Neuron (in vitro differentiated cells): Measurements from ENCODE around the gene CACNB2.

ENCODE experiments used
- H2AFZ ChIP-seq: one replicate; pipeline ENCODE4 v1.6.1; 2013; ENCODE audit warnings: low read depth, mild to moderate bottlenecking, inconsistent platforms, low read length, moderate library complexity
- H3K27me3 ChIP-seq: one replicate; pipeline ENCODE4 v1.6.1; 2013; ENCODE audit warnings: low read length; ENCODE audit not compliant: insufficient read depth
- H3K36me3 ChIP-seq: one replicate; pipeline ENCODE4 v1.6.1; 2013; ENCODE audit warnings: low read length; ENCODE audit not compliant: insufficient read depth
- H3K4me1 ChIP-seq: one replicate; pipeline ENCODE4 v1.6.1; 2013; ENCODE audit warnings: low read length; ENCODE audit not compliant: insufficient read depth
- H3K4me3 ChIP-seq: 2 replicates; pipeline ENCODE4 v1.5.1; 2013; ENCODE audit warnings: mild to moderate bottlenecking, low read length, moderate library complexity
- H3K9me3 ChIP-seq: one replicate; pipeline ENCODE4 v1.6.1; 2013; ENCODE audit warnings: low read length

Gene CACNB2

GRCh38 chr10:18332048-18332447 is 191.8 kb downstream of the CACNB2 start:
- no peaks in the 10 kb centered on the region for H3K27me3 ChIP-seq
- no peak overlapping the region for H3K4me3 ChIP-seq
- H3K9me3 ChIP-seq: no peaks in the 10 kb centered on the region
- H3K4me1 ChIP-seq: peaks cover 16% of the 10 kb centered on the region
- H2AFZ ChIP-seq: no peak overlapping the region
- no peaks in the 10 kb centered on the region for H3K36me3 ChIP-seq

- no peaks in the 10 kb centered on the region for H3K9me3 ChIP-seq
Measured at GRCh38 chr10:18332484-18332883, 192.3 kb downstream of the CACNB2 start.

GRCh38 chr10:18333621-18334020 is 193.4 kb downstream of the CACNB2 start:
- no peaks in the 10 kb centered on the region for H3K9me3 ChIP-seq
- no peak overlapping the region for H2AFZ ChIP-seq
- no peaks in the 10 kb centered on the region for H3K27me3 ChIP-seq
- H3K4me1 ChIP-seq: peaks cover 16% of the 10 kb centered on the region
- H3K36me3 ChIP-seq: no peaks in the 10 kb centered on the region
- H3K4me3 ChIP-seq: no peak overlapping the region

More at GRCh38 chr10:18332484-18332883, 192.3 kb downstream of the CACNB2 start:
- peaks cover 16% of the 10 kb centered on the region for H3K4me1 ChIP-seq
- no peak overlapping the region for H2AFZ ChIP-seq
- H3K36me3 ChIP-seq: no peaks in the 10 kb centered on the region
- H3K27me3 ChIP-seq: no peaks in the 10 kb centered on the region
- no peak overlapping the region for H3K4me3 ChIP-seq

GRCh38 chr10:18334116-18334867 is 194.1 kb downstream of the CACNB2 start:
- no peak overlapping the region for H3K4me3 ChIP-seq

DNA sequence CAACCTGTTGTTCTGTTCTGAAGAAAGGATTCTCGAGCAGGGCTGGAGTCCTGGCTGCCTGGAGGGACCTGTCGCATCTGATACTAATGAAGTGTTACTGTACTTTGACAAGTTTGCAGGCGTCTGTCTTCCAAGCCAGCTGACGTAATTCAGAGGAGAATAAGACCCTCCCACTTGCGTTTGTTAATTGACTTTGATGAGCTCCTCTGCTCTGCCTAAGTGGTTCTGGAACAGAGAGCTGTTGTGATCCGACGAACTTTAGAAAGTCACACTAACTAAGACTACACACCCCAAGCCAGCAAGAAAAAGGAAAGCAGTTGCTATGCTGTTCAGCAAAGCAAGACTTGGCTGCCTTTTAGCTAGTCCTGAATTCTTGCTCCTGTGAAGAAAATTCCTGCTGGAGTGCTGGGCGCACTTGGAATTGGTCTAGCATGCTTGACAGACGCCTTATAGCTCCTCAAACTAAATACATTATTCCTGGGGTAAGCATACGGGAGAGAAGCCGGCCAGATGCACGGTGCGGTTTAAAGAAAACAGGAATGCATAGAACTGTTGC is 200.3 kb downstream of the CACNB2 start:
- Histone ChIP-seq H3K36me3 (no peaks in the 10 kb centered on the region), H3K4me3 (no peak overlapping the region), H3K4me1 (no peaks in the 10 kb centered on the region), H3K9me3 (no peaks in the 10 kb centered on the region), H2AFZ (no peak overlapping the region), H3K27me3 (no peaks in the 10 kb centered on the region)

More at GRCh38 chr10:18334116-18334867, 194.1 kb downstream of the CACNB2 start:
- Histone ChIP-seq H3K36me3 (no peaks in the 10 kb centered on the region), H2AFZ (no peak overlapping the region), H3K4me1 (peaks cover 16% of the 10 kb centered on the region), H3K9me3 (no peaks in the 10 kb centered on the region), H3K27me3 (no peaks in the 10 kb centered on the region)

DNA sequence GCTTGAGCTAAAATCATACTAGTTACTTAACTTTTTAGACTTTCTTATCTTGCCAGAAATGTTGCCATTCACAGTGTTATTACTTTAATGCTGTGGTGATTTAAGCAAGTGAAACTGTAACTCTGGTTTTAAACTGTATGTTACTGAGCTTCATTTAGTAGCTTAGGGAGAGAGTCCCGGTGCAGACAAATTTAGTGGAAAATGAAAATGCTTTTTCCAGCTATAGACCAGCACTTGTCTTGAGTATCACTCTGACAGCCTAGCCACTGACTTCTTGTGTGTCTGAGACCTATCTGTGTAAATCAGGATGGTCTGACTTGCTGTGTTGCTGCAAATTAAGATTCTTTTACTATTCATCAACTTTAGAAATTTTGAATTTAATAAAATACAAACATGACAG is 200.8 kb downstream of the CACNB2 start:
- Histone ChIP-seq H3K36me3 (no peaks in the 10 kb centered on the region), H3K9me3 (no peaks in the 10 kb centered on the region), H3K4me3 (no peak overlapping the region), H3K27me3 (no peaks in the 10 kb centered on the region), H3K4me1 (no peaks in the 10 kb centered on the region), H2AFZ (no peak overlapping the region)

GRCh38 chr10:18343573-18343972 is 203.3 kb downstream of the CACNB2 start:
- Histone ChIP-seq H3K27me3 (no peaks in the 10 kb centered on the region), H3K9me3 (no peaks in the 10 kb centered on the region), H3K4me3 (no peak overlapping the region), H3K4me1 (no peaks in the 10 kb centered on the region), H3K36me3 (no peaks in the 10 kb centered on the region), H2AFZ (no peak overlapping the region)

- Histone ChIP-seq H3K27me3 (no peaks in the 10 kb centered on the region), H3K36me3 (no peaks in the 10 kb centered on the region), H2AFZ (no peak overlapping the region), H3K4me1 (no peaks in the 10 kb centered on the region), H3K9me3 (no peaks in the 10 kb centered on the region), H3K4me3 (no peak overlapping the region)
Measured at GRCh38 chr10:18345308-18345707, 205.1 kb downstream of the CACNB2 start.

DNA sequence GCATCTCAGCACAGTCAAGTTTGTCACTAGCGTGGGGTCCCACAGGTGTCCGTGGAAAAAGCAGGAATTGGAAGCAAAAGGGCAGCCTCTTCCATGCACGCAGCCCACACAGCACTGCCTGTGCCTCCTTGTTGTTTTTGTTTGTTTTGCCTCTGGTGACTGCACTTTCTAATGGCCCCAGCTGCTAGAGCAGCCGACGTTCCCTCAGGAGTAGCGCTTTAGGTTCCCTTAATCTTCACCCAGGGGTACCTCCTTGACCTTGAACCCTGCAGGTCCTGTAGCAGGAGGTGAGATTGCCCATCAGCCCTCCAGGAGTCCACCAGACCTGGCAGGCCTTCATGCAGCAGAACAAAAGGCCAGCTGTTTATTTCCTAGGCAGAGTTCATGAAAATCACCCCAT is 210.1 kb downstream of the CACNB2 start:
- Histone ChIP-seq H3K4me3 (no peak overlapping the region), H3K36me3 (no peaks in the 10 kb centered on the region), H2AFZ (no peak overlapping the region), H3K9me3 (no peaks in the 10 kb centered on the region), H3K4me1 (no peaks in the 10 kb centered on the region), H3K27me3 (no peaks in the 10 kb centered on the region)

- Histone ChIP-seq H3K9me3 (no peaks in the 10 kb centered on the region), H2AFZ (no peak overlapping the region), H3K27me3 (no peaks in the 10 kb centered on the region), H3K36me3 (no peaks in the 10 kb centered on the region), H3K4me1 (no peaks in the 10 kb centered on the region), H3K4me3 (no peak overlapping the region)
Measured at GRCh38 chr10:18351421-18351820, 211.2 kb downstream of the CACNB2 start.

DNA sequence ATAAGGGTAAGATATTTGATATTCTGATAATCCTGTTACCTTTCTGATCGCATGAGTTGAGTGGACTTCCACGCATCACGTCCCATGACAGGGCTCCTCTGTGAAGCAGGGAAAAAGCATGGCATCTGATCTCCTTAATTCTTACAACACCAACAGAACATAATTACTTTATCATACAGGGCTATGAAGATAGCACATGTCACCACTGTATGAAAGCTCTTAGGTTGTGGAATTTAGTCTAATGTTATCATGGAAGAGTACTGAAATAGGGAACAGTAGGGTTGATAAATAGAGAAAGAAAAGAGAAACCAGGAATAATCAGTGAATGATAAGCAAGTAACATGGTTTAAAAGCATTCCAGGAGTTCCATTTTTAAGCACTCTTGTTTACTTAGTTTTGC is 212.0 kb downstream of the CACNB2 start:
- Histone ChIP-seq H3K4me1 (no peaks in the 10 kb centered on the region), H3K27me3 (no peaks in the 10 kb centered on the region), H3K4me3 (no peak overlapping the region), H2AFZ (no peak overlapping the region), H3K36me3 (no peaks in the 10 kb centered on the region), H3K9me3 (no peaks in the 10 kb centered on the region)

DNA sequence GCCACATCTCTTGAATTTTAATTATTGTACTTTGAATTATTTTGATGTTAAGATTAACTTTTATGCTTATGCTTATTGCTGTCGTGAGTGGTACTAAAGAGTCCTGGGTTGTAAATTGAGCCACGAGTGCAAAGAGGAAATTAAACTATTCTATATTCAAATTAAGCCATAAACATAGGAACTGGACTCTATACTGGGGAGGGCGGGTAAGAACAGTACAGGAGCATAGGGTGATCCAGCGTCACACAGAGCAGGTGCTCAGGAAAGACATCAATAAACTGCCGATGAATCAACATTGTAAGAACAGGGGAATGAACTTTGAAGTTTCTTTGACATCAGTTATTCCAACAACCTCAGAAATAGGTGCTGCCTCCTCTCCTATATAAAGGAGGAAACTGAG is 219.6 kb downstream of the CACNB2 start:
- H2AFZ ChIP-seq: no peak overlapping the region
- H3K4me3 ChIP-seq: no peak overlapping the region
- H3K4me1 ChIP-seq: no peaks in the 10 kb centered on the region
- H3K9me3 ChIP-seq: no peaks in the 10 kb centered on the region
- no peaks in the 10 kb centered on the region for H3K36me3 ChIP-seq
- no peaks in the 10 kb centered on the region for H3K27me3 ChIP-seq

GRCh38 chr10:18362892-18363291 is 222.7 kb downstream of the CACNB2 start:
- Histone ChIP-seq H3K36me3 (no peaks in the 10 kb centered on the region), H3K4me3 (no peak overlapping the region), H3K4me1 (no peaks in the 10 kb centered on the region), H3K9me3 (no peaks in the 10 kb centered on the region), H2AFZ (no peak overlapping the region), H3K27me3 (no peaks in the 10 kb centered on the region)
